SU-DHL-6 (cell line): ENCODE measurements around the gene RAB11FIP3.

Source experiments
- H2AFZ ChIP-seq: fragments of 200-600 bp; sonication (generic); 2 replicates; pipeline ENCODE4 v1.6.1; 2014; ENCODE audit warnings: low read depth, mild to moderate bottlenecking, moderate library complexity, mixed read lengths, antibody characterized with exemption, low read length; ENCODE audit not compliant: severe bottlenecking
- H3F3A ChIP-seq: fragments of 200-600 bp; shearing (Covaris generic); 2 replicates; pipeline ENCODE4 v1.6.0; 2016; ENCODE audit warnings: antibody characterized with exemption, mild to moderate bottlenecking; ENCODE audit not compliant: insufficient read depth
- H3K27ac ChIP-seq: fragments of 200-600 bp; sonication (generic); 2 replicates; pipeline ENCODE4 v1.5.1; 2016; ENCODE audit warnings: low read depth, mild to moderate bottlenecking, low read length, moderate library complexity, mixed read lengths
- H3K27me3 ChIP-seq: fragments of 200-600 bp; sonication (generic), shearing (Covaris generic); 2 replicates; pipeline ENCODE4 v1.6.0; 2014; ENCODE audit warnings: mild to moderate bottlenecking, low read length
- H3K36me3 ChIP-seq: fragments of 200-600 bp; sonication (generic); 2 replicates; pipeline ENCODE4 v1.6.1; 2014; ENCODE audit warnings: mild to moderate bottlenecking, low read length, mixed read lengths
- H3K4me2 ChIP-seq: fragments of 300-600, 200-600 bp; shearing (Covaris generic), sonication (generic); 2 replicates; pipeline ENCODE4 v1.6.0; 2014; ENCODE audit warnings: low read length, low read depth, mild to moderate bottlenecking; ENCODE audit not compliant: poor library complexity, severe bottlenecking
- H3K4me3 ChIP-seq: fragments of 200-600 bp; sonication (generic); 2 replicates; pipeline ENCODE4 v1.5.1; 2014; ENCODE audit warnings: antibody characterized with exemption, low read length, mild to moderate bottlenecking, mixed read lengths; ENCODE audit not compliant: insufficient read depth, poor library complexity, severe bottlenecking
- H3K79me2 ChIP-seq: fragments of 200-600 bp; sonication (generic); 2 replicates; pipeline ENCODE4 v1.6.1; 2014; ENCODE audit warnings: mild to moderate bottlenecking, low read length, moderate library complexity; ENCODE audit not compliant: insufficient read depth
- H3K9ac ChIP-seq: fragments of 200-600 bp; sonication (generic); 2 replicates; pipeline ENCODE4 v1.7.0; 2014; ENCODE audit warnings: mild to moderate bottlenecking, low read length
- H3K9me2 ChIP-seq: fragments of 200-600 bp; sonication (generic); replicated peaks from 2 replicates; pipeline ENCODE4 v1.6.1; 2014; ENCODE audit warnings: low read length; ENCODE audit not compliant: insufficient read depth
- H3K9me3 ChIP-seq: fragments of 200-600 bp; sonication (generic); 2 replicates; pipeline ENCODE4 v1.6.1; 2014; ENCODE audit warnings: low read length, mixed read lengths; ENCODE audit not compliant: insufficient read depth
- H4K20me1 ChIP-seq: fragments of 200-600 bp; sonication (generic); 2 replicates; pipeline ENCODE4 v1.6.1; 2014; ENCODE audit warnings: low read depth, mild to moderate bottlenecking, antibody characterized with exemption, low read length, moderate library complexity, mixed read lengths
- CTCF ChIP-seq: fragments of 200-600 bp; sonication (generic); IDR thresholded peaks from one replicate; pipeline ENCODE4 v1.5.1; 2017; ENCODE audit warnings: antibody characterized with exemption, mild to moderate bottlenecking, low read length, moderate library complexity; ENCODE audit not compliant: insufficient read depth, poor library complexity, severe bottlenecking
- EZH2phosphoT487 ChIP-seq: fragments of 200-600 bp; sonication (generic), shearing (Covaris generic); conservative IDR thresholded peaks from 2 replicates; pipeline ENCODE4 v1.6.1; 2018; ENCODE audit warnings: mild to moderate bottlenecking, antibody characterized with exemption, low read length, moderate library complexity, mixed read lengths

The RAB11FIP3 gene

GRCh38 chr16:430904-431303, 5.5 kb downstream of the RAB11FIP3 start:
- Histone ChIP-seq H3K27me3 (no peaks in the 10 kb centered on the region), H3K9me3 (no peaks in the 10 kb centered on the region), H2AFZ (no peak overlapping the region), H3K9ac (no peak overlapping the region), H3K4me2 (no peak overlapping the region), H3K36me3 (no peaks in the 10 kb centered on the region), H3K79me2 (peaks cover 22% of the 10 kb centered on the region), H3K4me3 (no peak overlapping the region), H3K9me2 (no peaks in the 10 kb centered on the region), H3F3A (0 out of 2 replicates have a peak, but pooled peaks cover 8% of the 10 kb centered on the region), H4K20me1 (peaks cover 3% of the 10 kb centered on the region; the same call in 1 of the 2 replicates), H3K27ac (no peak overlapping the region)
- TF ChIP-seq EZH2phosphoT487 = no peak
- TF ChIP-seq CTCF = no peak

GRCh38 chr16:440627-441026, 15.2 kb downstream of the RAB11FIP3 start:
- H3F3A ChIP-seq = no peaks in the 10 kb centered on the region
- no peaks in the 10 kb centered on the region for H3K27me3 ChIP-seq
- H3K27ac ChIP-seq = no peak overlapping the region
- peaks cover 5% of the 10 kb centered on the region; the same call in 1 of the 2 replicates for H3K79me2 ChIP-seq
- no peak overlapping the region for H3K9ac ChIP-seq
- no peaks in the 10 kb centered on the region for H3K9me3 ChIP-seq
- no peak overlapping the region for H3K4me2 ChIP-seq
- H3K9me2 ChIP-seq = no peaks in the 10 kb centered on the region
- H2AFZ ChIP-seq = no peak overlapping the region
- TF ChIP-seq EZH2phosphoT487 (no peak), CTCF (no peak)
- H3K4me3 ChIP-seq = no peak overlapping the region
- H3K36me3 ChIP-seq = no peaks in the 10 kb centered on the region
- no peaks in the 10 kb centered on the region for H4K20me1 ChIP-seq

- Histone ChIP-seq H3K9ac (no peak overlapping the region), H3K4me2 (no peak overlapping the region), H3K4me3 (no peak overlapping the region), H3K36me3 (no peaks in the 10 kb centered on the region), H4K20me1 (no peaks in the 10 kb centered on the region), H3K9me2 (no peaks in the 10 kb centered on the region), H3K27ac (no peak overlapping the region), H3K27me3 (no peaks in the 10 kb centered on the region), H3F3A (no peaks in the 10 kb centered on the region), H2AFZ (no peak overlapping the region), H3K9me3 (no peaks in the 10 kb centered on the region), H3K79me2 (peaks cover 5% of the 10 kb centered on the region; the same call in 1 of the 2 replicates)
- TF ChIP-seq EZH2phosphoT487 = no peak
- no peak for TF ChIP-seq CTCF
These were observed 16.0 kb downstream of the RAB11FIP3 start for GRCh38 chr16:441447-441846.
